K562 (cell line): Measurements from ENCODE around the gene CD84. TPM values are rescaled to one million over a fixed set of nuclear protein-coding genes. Genes with fewer than 3 reads are reported as not detected.
A peak's percentile ranks its signal among the peaks of the same experiment; 100 is the strongest.

Experiments used
- CBFA2T2 ChIP-seq: fragments of 450-650 bp; conservative IDR thresholded peaks from 2 replicates; pipeline ENCODE4 v1.6.1; 2017; ENCODE audit warnings: mild to moderate bottlenecking
- CBX3 ChIP-seq, 2 experiments: IDR thresholded peaks; 1 replicate in 1 of 2; 2 replicates in 1 of 2; pipeline ENCODE4 v1.6.1; 2012; ENCODE audit warnings: inconsistent platforms in 2 of 2, low read length in 2 of 2, borderline replicate concordance in 1 of 2, control low read depth in 1 of 2
- EGR1 ChIP-seq: fragments of 450-650 bp; conservative IDR thresholded peaks from 2 replicates; pipeline ENCODE4 v1.6.1; 2017; ENCODE audit warnings: mild to moderate bottlenecking
- ERF ChIP-seq: fragments of 450-650 bp; formaldehyde crosslinking; IDR thresholded peaks from 2 replicates; pipeline ENCODE4 v1.4.0; 2020; ENCODE audit warnings: mild to moderate bottlenecking, mixed read lengths
- MTA3 ChIP-seq: fragments of 450-650 bp; formaldehyde crosslinking; IDR thresholded peaks from 2 replicates; pipeline ENCODE4 v1.6.1; 2017; ENCODE audit warnings: mild to moderate bottlenecking, borderline replicate concordance
- SIN3A ChIP-seq, 2 experiments: fragments of 150-350 bp in 1 of 2; IDR thresholded peaks; 2 replicates each; pipeline ENCODE4 v1.6.1; 2011 to 2016; ENCODE audit warnings: borderline replicate concordance in 2 of 2, low read depth in 2 of 2, low read length in 2 of 2, mild to moderate bottlenecking in 2 of 2, moderate library complexity in 2 of 2; ENCODE audit not compliant: control insufficient read depth in 1 of 2
- SMARCC2 ChIP-seq: fragments of 450-650 bp; IDR thresholded peaks from 2 replicates; pipeline ENCODE4 v1.6.1; 2017; ENCODE audit warnings: antibody characterized with exemption, moderate library complexity, mild to moderate bottlenecking, low read depth
- STAG1 ChIP-seq: sonication (generic); formaldehyde crosslinking; IDR thresholded peaks from 2 replicates; pipeline ENCODE4 v1.5.0; 2020; ENCODE audit warnings: missing genetic modification reagents, borderline replicate concordance
- TCF7L2 ChIP-seq: fragments of 150-350 bp; IDR thresholded peaks from 2 replicates; pipeline ENCODE4 v1.6.1; 2016; ENCODE audit warnings: low read depth, mild to moderate bottlenecking, low read length, moderate library complexity
- TEAD4 ChIP-seq, 2 experiments: sonication (generic) in 1 of 2; formaldehyde crosslinking in 1 of 2; IDR thresholded peaks; 2 replicates each; pipeline versions ENCODE4 v1.6.1 to v1.8.0; 2012 to 2022; ENCODE audit warnings: borderline replicate concordance in 1 of 2, inconsistent platforms in 1 of 2, low read length in 1 of 2, mild to moderate bottlenecking in 1 of 2, missing genetic modification reagents in 1 of 2
- XRCC3 ChIP-seq: fragments of 450-650 bp; IDR thresholded peaks from 2 replicates; pipeline ENCODE4 v1.6.1; 2017; ENCODE audit warnings: mild to moderate bottlenecking, moderate library complexity
- XRCC5 ChIP-seq: fragments of 200-400 bp; formaldehyde crosslinking; IDR thresholded peaks from 2 replicates; pipeline ENCODE4 v1.6.1; 2017; ENCODE audit warnings: low read depth, mild to moderate bottlenecking, low read length
- ZNF143 ChIP-seq: sonication (generic); formaldehyde crosslinking; IDR thresholded peaks from 2 replicates; pipeline ENCODE4 v1.9.0; 2022; ENCODE audit warnings: mild to moderate bottlenecking, missing genetic modification reagents
- ZNF24 ChIP-seq: fragments of 450-650 bp; IDR thresholded peaks from 2 replicates; pipeline ENCODE4 v1.6.1; 2016
- ZNF699 ChIP-seq: fragments of 250-450 bp; sonication (Bioruptor Pico); IDR thresholded peaks from 2 replicates; pipeline ENCODE4 v1.8.0; 2021; ENCODE audit warnings: mild to moderate bottlenecking, moderate library complexity; ENCODE audit not compliant: insufficient replicate concordance
- polyA plus RNA-seq, 8 experiments: library from polyadenylated mRNA; depleted of rRNA in 4 of 8; stranded (reverse) in 5 of 8; unstranded in 3 of 8; fragments of >200 nt; fragmentation: Nextera tagmentation in 2 of 8; fragmentation: Illumina TruSeq in 1 of 8; extraction: Ambion mirVana in 2 of 8; extraction: Trizol in 1 of 8; gene quantifications; 2 replicates each; pipeline versions ENCODE4 v1.2.1 to v1.2.3, GENCODE V29; 2011 to 2014; ENCODE audit warnings: inconsistent platforms in 1 of 8, missing spikeins in 1 of 8
- total RNA-seq, 7 experiments: library from RNA; depleted of rRNA in 6 of 7; stranded (reverse); fragments of >200 nt in 6 of 7; fragmentation: Illumina TruSeq in 2 of 7; extraction: Trizol in 2 of 7; gene quantifications; 2 replicates each; pipeline versions ENCODE4 v1.2.1 to v1.2.3, GENCODE V29; 2011 to 2021; ENCODE audit warnings: low replicate concordance in 1 of 7
- TF ChIP-seq, protein P1 (sequence below), 3 experiments: IDR thresholded peaks in 2 of 3; conservative IDR thresholded peaks in 1 of 3; 2 replicates each; pipeline ENCODE4 v1.5.1; 2011 to 2012; ENCODE audit warnings: low read length in 3 of 3, mild to moderate bottlenecking in 3 of 3, control low read depth in 2 of 3, improper control_type of control experiment in 1 of 3, inconsistent platforms in 1 of 3, low read depth in 1 of 3, mixed read lengths in 1 of 3, moderate library complexity in 1 of 3; ENCODE audit not compliant: insufficient read depth in 2 of 3
- TF ChIP-seq, protein P2 (sequence below): fragments of 450-650 bp; IDR thresholded peaks from 2 replicates; pipeline ENCODE4 v1.6.1; 2017; ENCODE audit warnings: antibody characterized with exemption, mild to moderate bottlenecking
- TF ChIP-seq, protein P3 (sequence below): sonication (generic); formaldehyde crosslinking; IDR thresholded peaks from 2 replicates; pipeline ENCODE4 v1.9.0; 2022; ENCODE audit warnings: mild to moderate bottlenecking, missing genetic modification reagents

CD84 gene
- total and polyA plus RNA-seq, 9 of the 15 experiments (the other 6 are each of a cell fraction or from before 2014, with no cell fraction given), result 0.82 to 6.8 (median 2.0) TPM

DNA sequence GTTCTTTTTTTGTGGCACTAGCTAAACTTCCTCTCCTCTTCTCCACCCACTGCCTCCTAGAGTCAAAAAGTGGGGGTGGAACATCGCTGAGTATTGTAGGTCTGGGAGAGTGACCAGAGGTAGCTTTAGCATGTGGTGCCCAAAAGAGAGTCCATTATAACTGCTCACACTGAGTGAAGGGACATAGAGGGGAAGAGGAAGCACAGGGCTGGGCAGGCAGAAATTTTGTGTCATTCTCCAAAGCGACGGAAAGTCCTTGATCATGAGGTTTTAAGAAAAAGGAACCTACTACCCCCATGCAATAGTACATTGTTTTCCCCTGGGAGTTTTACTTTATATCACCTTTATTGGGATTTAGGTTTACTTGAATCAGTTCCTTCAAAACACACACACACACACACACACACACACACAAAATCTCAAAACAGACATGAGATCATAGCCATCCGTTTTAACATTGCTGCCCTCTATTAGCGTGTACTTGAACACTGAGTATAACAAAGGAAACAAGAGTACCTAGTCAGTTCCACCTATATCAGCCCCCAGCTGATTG lies 4.1 kb downstream of the CD84 start (continued):
- TF ChIP-seq, protein P1, sequence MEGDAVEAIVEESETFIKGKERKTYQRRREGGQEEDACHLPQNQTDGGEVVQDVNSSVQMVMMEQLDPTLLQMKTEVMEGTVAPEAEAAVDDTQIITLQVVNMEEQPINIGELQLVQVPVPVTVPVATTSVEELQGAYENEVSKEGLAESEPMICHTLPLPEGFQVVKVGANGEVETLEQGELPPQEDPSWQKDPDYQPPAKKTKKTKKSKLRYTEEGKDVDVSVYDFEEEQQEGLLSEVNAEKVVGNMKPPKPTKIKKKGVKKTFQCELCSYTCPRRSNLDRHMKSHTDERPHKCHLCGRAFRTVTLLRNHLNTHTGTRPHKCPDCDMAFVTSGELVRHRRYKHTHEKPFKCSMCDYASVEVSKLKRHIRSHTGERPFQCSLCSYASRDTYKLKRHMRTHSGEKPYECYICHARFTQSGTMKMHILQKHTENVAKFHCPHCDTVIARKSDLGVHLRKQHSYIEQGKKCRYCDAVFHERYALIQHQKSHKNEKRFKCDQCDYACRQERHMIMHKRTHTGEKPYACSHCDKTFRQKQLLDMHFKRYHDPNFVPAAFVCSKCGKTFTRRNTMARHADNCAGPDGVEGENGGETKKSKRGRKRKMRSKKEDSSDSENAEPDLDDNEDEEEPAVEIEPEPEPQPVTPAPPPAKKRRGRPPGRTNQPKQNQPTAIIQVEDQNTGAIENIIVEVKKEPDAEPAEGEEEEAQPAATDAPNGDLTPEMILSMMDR (IDR thresholded peaks at IDR 0.05 in 2 of 3, conservative IDR thresholded peaks at IDR 0.05 in 1 of 3; ENCODE audit: insufficient read depth in 2 of 3, low read depth in 1 of 3, low read length in 3 of 3), result peak in 1 of 3 experiments; percentile 7; a peak in 1 of 6 replicates
- TF ChIP-seq XRCC5 (no peak), ERF (CRISPR knock-in tag) (no peak), SMARCC2 (no peak), TEAD4 (IDR thresholded peaks at IDR 0.05; ENCODE audit: low read length) (no peak), TEAD4 (CRISPR knock-in tag; IDR thresholded peaks at IDR 0.05; ENCODE audit: borderline replicate concordance) (no peak), ZNF24 (no peak), STAG1 (CRISPR knock-in tag) (no peak), ZNF143 (CRISPR knock-in tag) (no peak), TCF7L2 (no peak), EGR1 (peak; percentile 78), MTA3 (no peak), XRCC3 (no peak), ZNF699 (CRISPR knock-in tag) (no peak), CBFA2T2 (no peak), CBX3 (IDR thresholded peaks at IDR 0.05; ENCODE audit: borderline replicate concordance in 1 of 2, low read length in 2 of 2) (peak in 1 of 2 experiments; percentile 56; a peak in 1 of 3 replicates), SIN3A (IDR thresholded peaks at IDR 0.05; ENCODE audit: borderline replicate concordance in 2 of 2, control insufficient read depth in 1 of 2, low read depth in 2 of 2, low read length in 2 of 2) (no peak)
- TF ChIP-seq, protein P2, sequence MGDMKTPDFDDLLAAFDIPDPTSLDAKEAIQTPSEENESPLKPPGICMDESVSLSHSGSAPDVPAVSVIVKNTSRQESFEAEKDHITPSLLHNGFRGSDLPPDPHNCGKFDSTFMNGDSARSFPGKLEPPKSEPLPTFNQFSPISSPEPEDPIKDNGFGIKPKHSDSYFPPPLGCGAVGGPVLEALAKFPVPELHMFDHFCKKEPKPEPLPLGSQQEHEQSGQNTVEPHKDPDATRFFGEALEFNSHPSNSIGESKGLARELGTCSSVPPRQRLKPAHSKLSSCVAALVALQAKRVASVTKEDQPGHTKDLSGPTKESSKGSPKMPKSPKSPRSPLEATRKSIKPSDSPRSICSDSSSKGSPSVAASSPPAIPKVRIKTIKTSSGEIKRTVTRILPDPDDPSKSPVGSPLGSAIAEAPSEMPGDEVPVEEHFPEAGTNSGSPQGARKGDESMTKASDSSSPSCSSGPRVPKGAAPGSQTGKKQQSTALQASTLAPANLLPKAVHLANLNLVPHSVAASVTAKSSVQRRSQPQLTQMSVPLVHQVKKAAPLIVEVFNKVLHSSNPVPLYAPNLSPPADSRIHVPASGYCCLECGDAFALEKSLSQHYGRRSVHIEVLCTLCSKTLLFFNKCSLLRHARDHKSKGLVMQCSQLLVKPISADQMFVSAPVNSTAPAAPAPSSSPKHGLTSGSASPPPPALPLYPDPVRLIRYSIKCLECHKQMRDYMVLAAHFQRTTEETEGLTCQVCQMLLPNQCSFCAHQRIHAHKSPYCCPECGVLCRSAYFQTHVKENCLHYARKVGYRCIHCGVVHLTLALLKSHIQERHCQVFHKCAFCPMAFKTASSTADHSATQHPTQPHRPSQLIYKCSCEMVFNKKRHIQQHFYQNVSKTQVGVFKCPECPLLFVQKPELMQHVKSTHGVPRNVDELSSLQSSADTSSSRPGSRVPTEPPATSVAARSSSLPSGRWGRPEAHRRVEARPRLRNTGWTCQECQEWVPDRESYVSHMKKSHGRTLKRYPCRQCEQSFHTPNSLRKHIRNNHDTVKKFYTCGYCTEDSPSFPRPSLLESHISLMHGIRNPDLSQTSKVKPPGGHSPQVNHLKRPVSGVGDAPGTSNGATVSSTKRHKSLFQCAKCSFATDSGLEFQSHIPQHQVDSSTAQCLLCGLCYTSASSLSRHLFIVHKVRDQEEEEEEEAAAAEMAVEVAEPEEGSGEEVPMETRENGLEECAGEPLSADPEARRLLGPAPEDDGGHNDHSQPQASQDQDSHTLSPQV, result peak; percentile 38; the same call in 1 of the 2 replicates
- TF ChIP-seq, protein P3, sequence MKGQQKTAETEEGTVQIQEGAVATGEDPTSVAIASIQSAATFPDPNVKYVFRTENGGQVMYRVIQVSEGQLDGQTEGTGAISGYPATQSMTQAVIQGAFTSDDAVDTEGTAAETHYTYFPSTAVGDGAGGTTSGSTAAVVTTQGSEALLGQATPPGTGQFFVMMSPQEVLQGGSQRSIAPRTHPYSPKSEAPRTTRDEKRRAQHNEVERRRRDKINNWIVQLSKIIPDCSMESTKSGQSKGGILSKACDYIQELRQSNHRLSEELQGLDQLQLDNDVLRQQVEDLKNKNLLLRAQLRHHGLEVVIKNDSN (CRISPR knock-in tag), result no peak
